NCI-H1436 (cell line): Measurements from ENCODE around the gene OR5H2.
"Not testable (repeated sequence)": the region's sequence is repeated elsewhere in the genome, so short reads cannot be mapped to it uniquely, and the experiment has no call there.

Source experiments
- DNase-seq: peaks from one replicate; lab custom pipeline; 2025; lab: John Stamatoyannopoulos, UW

Gene OR5H2

DNA sequence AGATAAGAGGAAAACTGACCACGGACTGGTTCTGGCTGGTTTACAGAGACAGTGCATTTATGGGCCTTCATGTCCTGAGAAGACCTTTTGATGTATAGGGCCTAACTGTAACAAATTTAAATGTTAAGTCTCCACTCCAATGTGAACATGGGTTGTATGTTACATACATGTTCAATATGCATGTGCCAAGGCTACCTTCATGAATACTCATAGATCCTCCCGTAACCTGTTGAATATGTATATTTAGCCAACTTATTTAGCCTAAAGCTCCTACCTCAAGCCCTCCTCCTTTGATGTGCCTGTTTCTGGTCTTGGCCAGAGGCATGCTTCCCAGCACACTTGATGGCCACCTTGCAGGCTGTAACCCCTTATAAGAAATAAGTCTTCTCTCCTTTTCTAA lies at the start of gene OR5H2:
Gene OR5H2, plus strand, starts transcription at position 301 of the 400 bp plus-strand sequence. CDS start 398 bp downstream, outside the sequence.
- DNase-seq, result no peak

DNA sequence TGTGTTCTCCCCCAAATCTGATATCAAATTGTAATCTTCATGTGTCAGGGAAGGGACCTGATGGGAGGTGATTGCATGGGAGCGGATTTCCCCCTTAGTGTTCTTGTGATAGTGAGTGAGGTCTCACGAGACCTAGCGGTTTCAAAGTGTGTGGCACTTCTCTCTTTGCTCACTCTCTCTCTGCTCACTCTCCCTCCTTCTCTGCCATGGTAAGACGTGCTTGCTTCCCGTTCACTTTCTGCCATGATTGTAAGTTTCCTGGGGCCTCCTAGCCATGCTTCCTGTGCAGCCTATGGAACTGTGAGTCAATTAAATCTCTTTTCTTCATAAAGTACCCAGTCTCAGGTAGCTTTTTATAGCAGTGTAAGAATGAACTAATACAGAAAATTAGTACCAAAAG lies 48.8 kb upstream of the OR5H2 start:
- no peak for DNase-seq

DNA sequence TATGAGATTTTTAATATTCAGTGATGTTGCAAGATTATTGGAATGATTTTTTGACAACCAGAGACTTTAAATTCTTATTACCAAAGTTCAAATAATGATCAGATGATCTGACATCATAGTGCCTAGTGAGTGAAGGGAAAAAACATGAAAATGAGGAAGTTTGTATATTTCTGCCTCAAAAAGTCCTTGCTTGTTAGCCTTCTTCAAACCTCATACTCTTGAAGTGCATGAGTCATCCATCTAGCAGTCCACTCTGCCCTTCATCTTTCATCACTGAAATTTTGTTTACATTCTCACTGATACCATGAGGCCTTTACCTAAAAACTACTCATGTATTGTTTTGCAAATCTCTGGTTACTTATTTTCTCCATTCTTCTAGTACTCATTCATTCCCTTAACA lies 42.2 kb upstream of the OR5H2 start:
- no peak for DNase-seq

DNA sequence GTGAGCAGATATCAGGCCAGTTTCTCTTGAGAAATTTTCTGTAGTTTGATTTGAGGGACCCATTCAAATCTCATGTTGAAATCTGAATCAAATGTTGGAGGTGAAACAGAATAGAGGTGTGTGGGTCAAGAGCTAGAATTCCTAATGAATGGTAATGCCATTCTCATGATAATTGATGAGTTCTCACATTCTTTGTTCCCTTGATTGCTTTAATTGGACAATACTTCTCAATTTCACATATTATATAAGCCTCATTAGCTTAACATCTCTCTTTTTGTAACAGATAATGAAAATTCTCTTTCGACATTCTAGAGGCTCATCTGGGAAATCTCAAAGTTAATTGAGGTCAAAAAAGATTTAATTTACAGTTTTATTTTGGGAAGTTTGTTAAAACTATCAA lies 40.1 kb upstream of the OR5H2 start:
- DNase-seq, result no peak

DNA sequence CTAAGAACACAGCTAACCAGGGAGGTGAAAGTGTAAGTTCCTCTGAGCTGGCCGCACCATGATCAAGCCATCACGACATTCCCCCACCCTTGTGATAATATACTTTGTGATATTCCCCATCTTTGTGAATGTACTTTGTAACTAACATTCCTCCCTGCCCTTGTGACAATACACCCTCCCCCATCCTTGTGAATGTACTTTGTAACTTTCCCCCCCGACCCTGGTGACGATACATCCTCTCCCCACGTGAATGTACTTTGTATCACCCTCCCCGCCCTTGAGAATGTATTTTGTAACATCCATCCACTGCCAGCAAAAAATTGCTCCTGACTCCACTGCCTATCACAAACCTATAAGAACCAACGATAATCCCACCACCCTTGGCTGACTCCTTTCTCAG lies 38.5 kb upstream of the OR5H2 start:
- DNase-seq, result no peak

- no peak for DNase-seq
These were observed 36.2 kb upstream of the OR5H2 start for GRCh38 chr3:98246142-98246541.

GRCh38 chr3:98256026-98256425 lies 26.3 kb upstream of the OR5H2 start:
- DNase-seq, result not testable (repeated sequence)

DNA sequence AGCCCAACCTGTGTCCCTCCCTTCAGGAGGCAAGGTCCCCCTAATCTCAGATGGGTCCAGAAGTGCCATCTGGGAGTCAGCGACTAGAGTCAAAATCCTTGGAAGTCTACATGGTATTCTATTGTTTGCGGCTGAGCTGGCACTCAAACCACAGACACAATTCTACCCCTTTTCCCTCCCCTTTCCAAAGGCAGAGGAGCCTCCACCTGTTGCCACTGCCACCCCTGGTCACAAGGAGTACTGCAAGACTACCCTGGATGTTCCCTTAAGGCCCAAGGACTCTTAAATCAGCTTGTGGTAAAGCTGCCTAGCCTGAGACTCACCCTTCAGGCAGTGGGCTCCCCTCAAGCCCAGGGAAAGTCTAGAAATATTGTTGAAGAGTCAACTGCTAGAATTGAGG lies 22.6 kb upstream of the OR5H2 start:
- DNase-seq, result no peak

DNA sequence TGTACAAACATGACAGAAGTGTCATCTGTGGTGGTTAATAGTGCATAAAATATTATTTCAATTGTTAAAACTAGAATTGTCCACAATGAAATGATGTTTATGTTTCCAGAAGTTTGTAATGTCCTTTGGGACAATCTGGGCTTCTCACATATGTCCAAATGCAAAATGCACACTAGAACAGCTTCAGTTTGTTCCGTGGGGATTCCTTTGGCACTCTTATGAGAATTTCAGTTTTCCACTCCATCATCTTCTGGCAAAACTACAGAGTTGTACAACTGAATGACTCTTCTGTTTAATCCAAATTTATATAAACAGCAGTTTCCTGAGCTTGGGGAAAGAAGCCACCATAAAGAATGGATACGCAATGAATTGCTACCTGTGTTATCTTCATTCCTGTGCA lies 20.3 kb upstream of the OR5H2 start:
- no peak for DNase-seq

GRCh38 chr3:98263944-98264343 lies 18.4 kb upstream of the OR5H2 start, which contains the start of gene OR5H6:
Gene OR5H6, plus strand, starts transcription at chr3:98264244. Its CDS starts 89 bp downstream, at chr3:98264333.
- DNase-seq, result no peak

DNA sequence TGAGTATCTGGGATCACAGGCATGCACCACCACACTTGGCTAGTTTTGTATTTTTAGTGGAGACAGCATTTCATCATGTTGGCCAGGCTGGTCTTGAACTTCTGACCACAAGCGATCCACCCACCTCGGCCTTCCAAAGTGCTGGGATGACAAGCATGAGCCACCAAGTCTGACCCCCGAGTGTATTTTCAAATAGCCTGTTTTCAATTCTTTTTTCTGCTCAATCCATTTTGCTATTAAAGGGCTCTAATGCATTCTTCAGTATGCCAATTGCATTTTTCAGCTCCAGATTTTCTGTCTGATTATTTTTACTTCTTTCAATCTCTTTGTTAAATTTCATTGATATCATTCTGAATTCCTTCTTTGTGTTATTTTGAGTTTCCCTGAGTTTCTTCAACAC lies 12.5 kb upstream of the OR5H2 start:
- DNase-seq, result no peak

DNA sequence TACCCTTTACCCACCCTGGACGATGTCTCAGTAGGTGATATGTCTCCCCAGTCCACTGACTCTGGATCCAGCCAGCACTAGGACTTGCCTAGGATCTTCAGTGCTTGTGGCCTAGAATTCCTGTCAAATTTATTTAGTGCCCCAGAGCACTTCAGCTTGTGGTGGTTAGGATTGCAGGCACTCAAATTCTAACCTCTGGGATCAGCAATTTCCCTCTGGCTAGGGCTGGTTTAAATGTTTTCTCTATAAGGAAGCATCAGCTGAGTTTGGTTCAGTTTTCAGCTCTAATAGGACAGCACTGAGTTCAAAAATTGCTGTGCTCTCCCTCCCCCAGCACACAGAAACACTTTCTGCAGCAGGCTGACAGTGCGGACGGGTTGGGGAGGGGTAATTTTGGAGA lies 10.2 kb upstream of the OR5H2 start:
- DNase-seq, result no peak

DNA sequence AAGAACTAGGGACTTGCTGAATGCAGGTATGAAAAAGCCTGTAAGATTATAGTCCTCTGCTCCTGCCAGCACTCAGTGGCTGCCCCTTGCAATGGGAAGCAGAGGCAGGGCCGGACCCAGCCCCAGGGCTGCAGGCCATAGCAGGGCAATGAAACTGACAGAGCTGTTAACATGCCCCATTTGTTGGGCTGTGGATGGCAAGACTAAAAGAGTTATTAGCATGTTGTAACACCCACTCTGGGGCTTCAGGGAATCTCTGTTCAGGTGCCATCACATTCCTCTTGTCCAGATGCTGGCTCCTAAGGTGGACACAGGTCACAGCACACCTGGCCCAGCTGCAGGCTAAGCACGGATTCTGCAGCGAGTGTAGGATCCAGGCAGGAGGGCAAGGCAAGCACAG lies 7.4 kb upstream of the OR5H2 start:
- no peak for DNase-seq

GRCh38 chr3:98290916-98291315 lies 8.6 kb downstream of the OR5H2 start:
- DNase-seq, result no peak

DNA sequence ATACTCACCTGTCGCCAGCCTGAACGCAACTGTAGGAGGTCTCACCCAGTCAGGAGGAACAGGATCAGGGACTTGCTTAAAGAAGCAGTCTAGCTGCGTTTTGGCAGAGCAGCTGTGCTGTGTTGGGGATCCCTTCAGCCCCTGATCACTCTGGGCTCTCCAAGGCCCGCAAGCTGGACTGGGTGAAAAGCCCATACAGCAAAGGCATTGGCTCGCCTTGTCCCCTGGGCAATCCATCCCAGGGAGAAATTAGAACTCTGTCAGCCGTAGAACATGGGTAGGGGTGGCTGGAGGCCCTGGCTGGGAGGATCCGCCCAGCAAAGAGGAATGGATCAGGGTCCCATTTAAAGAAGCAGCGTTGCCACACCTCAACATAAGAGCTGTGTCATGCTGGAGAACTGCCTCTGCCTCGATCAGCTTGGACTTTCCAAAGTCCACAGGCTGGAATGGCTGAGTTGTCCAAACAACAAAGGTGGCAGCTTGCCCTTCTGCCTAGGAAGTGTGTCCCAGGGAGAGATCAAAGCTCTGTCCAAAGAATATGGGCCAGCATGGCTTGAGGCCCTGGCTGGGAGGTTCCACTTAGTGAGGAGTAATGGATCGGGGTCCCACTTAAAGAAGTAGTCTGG lies 9.1 kb downstream of the OR5H2 start:
- DNase-seq, result no peak

- DNase-seq, result no peak
These were observed 39.8 kb downstream of the OR5H2 start for GRCh38 chr3:98322101-98322500.

- no peak for DNase-seq
These were observed 40.4 kb downstream of the OR5H2 start for GRCh38 chr3:98322686-98323085.

- DNase-seq, result no peak
These were observed 41.1 kb downstream of the OR5H2 start for GRCh38 chr3:98323425-98323824.

DNA sequence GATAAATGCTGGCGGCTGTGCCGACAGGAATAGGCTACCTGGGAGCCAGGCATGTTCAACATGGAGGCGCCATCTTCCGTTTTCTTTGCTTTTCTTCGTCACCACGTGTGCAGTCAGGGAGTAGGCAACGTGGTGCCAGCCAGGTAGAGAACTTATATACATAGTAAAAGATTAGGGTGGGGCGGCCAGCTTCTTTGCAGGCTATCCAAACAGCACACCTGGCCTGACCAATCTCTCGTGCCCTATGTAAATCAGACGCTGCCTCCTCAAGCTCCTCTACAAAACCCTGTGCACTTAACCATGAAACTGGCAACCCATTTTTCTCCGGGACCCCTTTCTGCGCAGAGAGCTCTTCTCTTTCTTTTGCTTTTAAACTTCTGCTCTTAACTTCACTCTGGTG lies 42.8 kb downstream of the OR5H2 start:
- no peak for DNase-seq

DNA sequence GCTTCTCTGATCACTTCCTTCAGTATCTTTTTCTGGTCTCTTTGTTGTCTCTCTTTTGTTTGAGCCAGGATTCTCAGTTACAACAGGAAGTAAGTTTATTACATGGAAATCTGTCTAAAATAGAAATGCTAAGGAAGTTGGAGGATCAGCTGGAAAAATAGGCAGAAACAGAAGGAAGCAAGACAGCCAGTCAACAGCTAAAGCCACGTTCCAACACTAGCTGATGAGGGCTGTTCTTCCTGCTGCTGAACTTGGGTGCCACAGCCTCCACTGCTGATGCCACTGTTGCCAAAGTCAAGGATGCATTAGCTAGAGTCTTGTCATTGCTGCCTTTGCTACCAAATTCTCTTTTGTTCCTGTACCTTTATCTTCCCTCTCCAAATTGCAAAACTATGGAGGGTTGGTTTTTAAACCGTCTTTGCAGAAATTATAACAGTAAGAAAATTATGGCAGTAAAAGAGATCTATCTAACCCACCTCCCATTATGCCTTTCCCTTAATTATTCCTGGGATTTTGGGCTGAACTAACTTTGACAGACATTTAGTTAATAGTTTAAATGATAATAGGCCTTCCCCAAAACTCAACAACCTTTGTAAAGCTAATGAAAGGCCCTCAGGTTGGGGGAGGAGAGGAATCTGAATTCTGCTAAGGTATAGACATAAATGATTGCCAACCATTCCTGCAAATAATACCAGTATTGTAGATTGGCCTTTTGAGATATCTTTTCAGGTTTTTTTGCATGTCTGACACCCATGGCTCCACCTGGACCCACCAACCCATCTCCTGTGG lies 44.0 kb downstream of the OR5H2 start:
- DNase-seq, result no peak

DNA sequence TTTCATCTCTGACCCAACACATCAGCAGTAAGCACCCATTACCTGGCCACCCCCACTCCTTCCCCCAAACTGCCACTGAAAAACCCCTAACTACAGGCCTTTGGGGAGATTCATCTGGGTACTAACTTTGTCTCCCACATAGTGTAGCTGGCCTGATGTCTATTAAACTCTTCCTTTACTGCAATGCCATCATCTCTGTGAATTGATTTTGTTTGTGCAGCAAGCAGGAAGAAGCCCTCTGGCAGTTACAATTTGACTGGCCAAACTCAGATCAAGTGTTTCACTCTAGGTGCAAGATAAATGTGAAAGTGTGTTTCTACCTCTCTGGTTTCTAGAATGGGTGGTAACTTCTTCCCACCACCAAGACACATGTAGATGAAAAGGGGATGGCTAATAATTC lies 44.6 kb downstream of the OR5H2 start:
- no peak for DNase-seq

GRCh38 chr3:98328933-98329332 lies 46.6 kb downstream of the OR5H2 start:
- DNase-seq, result no peak

- DNase-seq, result peak; percentile 20
These were observed 47.3 kb downstream of the OR5H2 start for GRCh38 chr3:98329392-98330124.
